GM12878 (cell line): ENCODE results near the gene TANK. TPM values are rescaled to one million over a fixed set of nuclear protein-coding genes. Genes with fewer than 3 reads are reported as not detected.
A peak's percentile ranks its signal among the peaks of the same experiment; 100 is the strongest.

Experiments used
- BCL3 ChIP-seq: IDR thresholded peaks from 2 replicates; pipeline ENCODE4 v1.6.1; 2011; ENCODE audit warnings: borderline replicate concordance, low read depth, mild to moderate bottlenecking, moderate library complexity, low read length; ENCODE audit not compliant: insufficient read depth, poor library complexity, severe bottlenecking
- BCLAF1 ChIP-seq: fragments of 450-650 bp; IDR thresholded peaks from 2 replicates; pipeline ENCODE4 v1.6.1; 2017; ENCODE audit warnings: antibody characterized with exemption, mild to moderate bottlenecking, moderate library complexity
- BMI1 ChIP-seq: fragments of 450-650 bp; IDR thresholded peaks from 2 replicates; pipeline ENCODE4 v1.6.1; 2016; ENCODE audit warnings: mild to moderate bottlenecking, moderate library complexity, borderline replicate concordance
- BRCA1 ChIP-seq: IDR thresholded peaks from 2 replicates; pipeline ENCODE4 v1.6.1; 2011; ENCODE audit warnings: low read depth, low read length, improper control_type of control experiment
- CHD2 ChIP-seq: IDR thresholded peaks from 2 replicates; pipeline ENCODE4 v1.6.1; 2011; ENCODE audit warnings: low read depth, low read length, improper control_type of control experiment, borderline replicate concordance
- CREB1 ChIP-seq: IDR thresholded peaks from 2 replicates; pipeline ENCODE4 v1.6.1; 2012; ENCODE audit warnings: low read depth, mild to moderate bottlenecking, inconsistent platforms
- DPF2 ChIP-seq: fragments of 450-650 bp; IDR thresholded peaks from 2 replicates; pipeline ENCODE4 v1.6.1; 2017; ENCODE audit warnings: mild to moderate bottlenecking
- EP300 ChIP-seq, 2 experiments: fragments of 150-350 bp in 1 of 2; IDR thresholded peaks; 2 replicates each; pipeline ENCODE4 v1.6.1; 2011 to 2012; ENCODE audit warnings: low read depth in 2 of 2, low read length in 2 of 2, borderline replicate concordance in 1 of 2, improper control_type of control experiment in 1 of 2, inconsistent platforms in 1 of 2; ENCODE audit not compliant: control insufficient read depth in 1 of 2
- ETV6 ChIP-seq, 2 experiments: fragments of 450-650 bp in 1 of 2; IDR thresholded peaks in 1 of 2; conservative IDR thresholded peaks in 1 of 2; 2 replicates each; pipeline ENCODE4 v1.6.1; 2014; ENCODE audit warnings: antibody characterized with exemption in 1 of 2, borderline replicate concordance in 1 of 2, low read depth in 1 of 2, mild to moderate bottlenecking in 1 of 2, moderate library complexity in 1 of 2
- FOXK2 ChIP-seq: fragments of 450-650 bp; IDR thresholded peaks from 2 replicates; pipeline ENCODE4 v1.6.1; 2017; ENCODE audit warnings: mild to moderate bottlenecking, moderate library complexity
- HCFC1 ChIP-seq: fragments of 150-350 bp; IDR thresholded peaks from 2 replicates; pipeline ENCODE4 v1.6.1; 2014; ENCODE audit warnings: low read length
- IKZF2 ChIP-seq, 2 experiments: fragments of 450-650 bp; IDR thresholded peaks; 2 replicates each; pipeline ENCODE4 v1.6.1; 2017; ENCODE audit warnings: mild to moderate bottlenecking in 2 of 2, moderate library complexity in 2 of 2
- POLR2AphosphoS2 ChIP-seq: IDR thresholded peaks from 2 replicates; pipeline ENCODE4 v1.6.1; 2011; ENCODE audit warnings: low read depth, mild to moderate bottlenecking, low read length, improper control_type of control experiment, moderate library complexity
- SREBF1 ChIP-seq: IDR thresholded peaks from 2 replicates; pipeline ENCODE4 v1.6.1; 2012; ENCODE audit warnings: mild to moderate bottlenecking, low read length
- SREBF2 ChIP-seq: IDR thresholded peaks from 2 replicates; pipeline ENCODE4 v1.6.1; 2012; ENCODE audit warnings: mild to moderate bottlenecking, low read length
- TAF1 ChIP-seq: IDR thresholded peaks from 2 replicates; pipeline ENCODE4 v1.6.1; 2011; ENCODE audit warnings: mild to moderate bottlenecking, low read depth, low read length, borderline replicate concordance
- TCF12 ChIP-seq: IDR thresholded peaks from 2 replicates; pipeline ENCODE4 v1.6.1; 2011; ENCODE audit warnings: low read depth, mild to moderate bottlenecking, low read length
- TCF7 ChIP-seq: IDR thresholded peaks from 2 replicates; pipeline ENCODE4 v1.6.1; 2014; ENCODE audit warnings: antibody characterized with exemption, borderline replicate concordance
- USF2 ChIP-seq: IDR thresholded peaks from 2 replicates; pipeline ENCODE4 v1.6.1; 2011; ENCODE audit warnings: low read depth, low read length, improper control_type of control experiment, borderline replicate concordance
- YBX1 ChIP-seq: fragments of 450-650 bp; IDR thresholded peaks from 2 replicates; pipeline ENCODE4 v1.6.1; 2016; ENCODE audit warnings: antibody characterized with exemption
- polyA plus RNA-seq, 11 experiments: library from polyadenylated mRNA; depleted of rRNA in 4 of 11; unstranded in 6 of 11; stranded (reverse) in 5 of 11; fragments of >200 nt; fragmentation: Nextera tagmentation in 4 of 11; fragmentation: Illumina TruSeq in 1 of 11; extraction: Ambion mirVana in 4 of 11; extraction: Trizol in 1 of 11; gene quantifications; 1 replicate in 1 of 11; 2 replicates in 10 of 11; pipeline versions ENCODE4 v1.2.1 to v1.2.3, GENCODE V29; 2011 to 2016; ENCODE audit warnings: inconsistent platforms in 2 of 11, missing spikeins in 2 of 11, low read depth in 1 of 11
- total RNA-seq, 4 experiments: library from RNA; depleted of rRNA in 3 of 4; stranded (reverse); fragments of >200 nt in 3 of 4; fragmentation: Illumina TruSeq in 1 of 4; extraction: Trizol in 1 of 4; gene quantifications; 2 replicates each; pipeline versions ENCODE4 v1.2.1 to v1.2.3, GENCODE V29; 2013 to 2021
- TF ChIP-seq, protein P1 (sequence below): IDR thresholded peaks from 2 replicates; pipeline ENCODE4 v1.6.1; 2011; ENCODE audit warnings: low read depth, mild to moderate bottlenecking, low read length, moderate library complexity, borderline replicate concordance; ENCODE audit errors: extremely low read depth

Gene TANK
- total and polyA plus RNA-seq, 10 of the 15 experiments (the other 5 are each of a cell fraction or from before 2014, with no cell fraction given) = 48.6 to 127 (median 103) TPM

DNA sequence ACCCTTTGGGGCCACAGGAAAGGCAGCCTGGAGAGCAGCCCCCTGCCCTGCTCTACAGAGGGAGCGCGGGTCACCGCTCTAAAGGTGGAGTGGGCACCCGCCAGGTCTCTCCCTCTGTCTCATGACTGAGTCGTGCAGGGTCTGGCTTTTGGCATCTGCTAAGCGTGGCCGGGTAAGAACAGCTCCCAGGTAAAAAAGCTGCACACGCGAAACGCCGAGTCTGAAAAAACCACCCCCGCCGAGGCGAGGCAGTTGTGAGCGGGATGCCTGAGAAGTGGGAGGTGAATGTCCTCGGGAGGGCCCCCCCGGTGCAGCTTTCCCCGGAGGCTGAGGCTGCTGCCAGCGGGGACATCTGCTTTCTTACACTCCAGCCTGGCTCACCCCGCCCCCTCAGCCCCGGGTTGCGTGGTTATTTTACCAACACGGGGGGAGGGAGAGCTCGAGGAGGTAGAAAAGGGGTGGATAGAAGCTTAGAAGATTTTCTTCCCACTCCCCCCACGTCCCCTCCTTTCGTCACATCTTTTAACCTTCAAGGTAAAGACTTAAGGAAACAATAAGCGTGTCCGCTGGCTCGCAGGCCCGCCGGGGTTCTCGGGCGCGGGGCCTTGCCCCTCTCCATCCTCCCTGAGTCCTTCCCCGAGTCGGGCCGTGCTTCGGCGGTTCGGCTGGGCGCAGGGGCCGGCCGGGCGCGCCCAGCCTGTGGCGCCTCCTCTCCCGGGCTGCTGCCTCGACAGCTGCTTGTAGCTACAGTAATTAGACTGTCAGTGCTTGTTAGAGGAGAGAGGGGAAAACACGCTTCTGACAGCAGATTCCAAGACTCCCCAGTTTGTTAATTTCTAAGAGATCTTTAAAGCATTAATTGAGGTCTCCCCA is 77.4 kb downstream of the TANK start (continued):
- no peak for TF ChIP-seq USF2
- no peak for TF ChIP-seq SREBF2
- TF ChIP-seq, protein P1, sequence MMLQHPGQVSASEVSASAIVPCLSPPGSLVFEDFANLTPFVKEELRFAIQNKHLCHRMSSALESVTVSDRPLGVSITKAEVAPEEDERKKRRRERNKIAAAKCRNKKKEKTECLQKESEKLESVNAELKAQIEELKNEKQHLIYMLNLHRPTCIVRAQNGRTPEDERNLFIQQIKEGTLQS = no peak
- TF ChIP-seq BMI1 = no peak
- TF ChIP-seq FOXK2 = no peak
- no peak for TF ChIP-seq ETV6 (conservative IDR thresholded peaks at IDR 0.05 in 1 of 2, IDR thresholded peaks at IDR 0.05 in 1 of 2; ENCODE audit: borderline replicate concordance in 1 of 2, low read depth in 1 of 2)
- TF ChIP-seq CHD2 = 0 out of 2 replicates have a peak, but pooled peaks have one; percentile 7
- no peak for TF ChIP-seq IKZF2 (IDR thresholded peaks at IDR 0.05)
- no peak for TF ChIP-seq TCF12
- no peak for TF ChIP-seq HCFC1
- no peak for TF ChIP-seq YBX1
- TF ChIP-seq BRCA1 = no peak
- TF ChIP-seq SREBF1 = no peak
- peak; percentile 14; the same call in 1 of the 2 replicates for TF ChIP-seq TAF1
- TF ChIP-seq EP300 (IDR thresholded peaks at IDR 0.05; ENCODE audit: borderline replicate concordance in 1 of 2, control insufficient read depth in 1 of 2, low read depth in 2 of 2, low read length in 2 of 2) = no peak
- no peak for TF ChIP-seq TCF7
- peak; percentile 34; the same call in 1 of the 2 replicates for TF ChIP-seq POLR2AphosphoS2
- TF ChIP-seq CREB1 = 0 out of 2 replicates have a peak, but pooled peaks have one; percentile 19
- peak; percentile 57 for TF ChIP-seq BCL3
- TF ChIP-seq BCLAF1 = no peak
- no peak for TF ChIP-seq DPF2
